ENCODE measurements around the gene LTB4R.

The LTB4R gene

DNA sequence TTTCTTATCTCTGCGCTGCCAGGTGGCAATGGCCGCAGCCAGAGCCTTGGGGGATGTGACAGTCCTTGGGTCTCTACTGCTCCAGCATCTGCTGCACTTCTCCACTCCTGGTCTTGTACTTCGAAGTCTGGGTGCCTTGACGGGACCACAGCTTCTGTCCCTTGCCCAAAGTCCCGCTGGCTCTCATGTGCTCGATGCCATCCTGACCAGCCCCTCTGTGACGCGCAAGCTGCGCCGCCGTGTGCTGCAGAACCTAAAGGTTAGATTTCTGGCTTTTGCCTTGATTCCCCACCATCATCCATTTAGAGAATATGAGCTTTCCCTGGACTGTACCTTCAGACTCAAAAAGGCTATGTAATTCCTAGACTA lies 7.3 kb upstream of the LTB4R start:
- DNase-seq: no peak

- no peak for DNase-seq
These were observed 4.1 kb upstream of the LTB4R start for GRCh38 chr14:24307156-24307574.

- DNase-seq: peak; percentile 45
These were observed 3.5 kb upstream of the LTB4R start, which contains the start of gene CIDEB for GRCh38 chr14:24307575-24308341. Gene CIDEB, minus strand, starts transcription at chr14:24307977. Its CDS starts 119 bp downstream, at chr14:24307858.

- DNase-seq: no peak
These were observed 2.8 kb upstream of the LTB4R start for GRCh38 chr14:24308342-24309124.

DNA sequence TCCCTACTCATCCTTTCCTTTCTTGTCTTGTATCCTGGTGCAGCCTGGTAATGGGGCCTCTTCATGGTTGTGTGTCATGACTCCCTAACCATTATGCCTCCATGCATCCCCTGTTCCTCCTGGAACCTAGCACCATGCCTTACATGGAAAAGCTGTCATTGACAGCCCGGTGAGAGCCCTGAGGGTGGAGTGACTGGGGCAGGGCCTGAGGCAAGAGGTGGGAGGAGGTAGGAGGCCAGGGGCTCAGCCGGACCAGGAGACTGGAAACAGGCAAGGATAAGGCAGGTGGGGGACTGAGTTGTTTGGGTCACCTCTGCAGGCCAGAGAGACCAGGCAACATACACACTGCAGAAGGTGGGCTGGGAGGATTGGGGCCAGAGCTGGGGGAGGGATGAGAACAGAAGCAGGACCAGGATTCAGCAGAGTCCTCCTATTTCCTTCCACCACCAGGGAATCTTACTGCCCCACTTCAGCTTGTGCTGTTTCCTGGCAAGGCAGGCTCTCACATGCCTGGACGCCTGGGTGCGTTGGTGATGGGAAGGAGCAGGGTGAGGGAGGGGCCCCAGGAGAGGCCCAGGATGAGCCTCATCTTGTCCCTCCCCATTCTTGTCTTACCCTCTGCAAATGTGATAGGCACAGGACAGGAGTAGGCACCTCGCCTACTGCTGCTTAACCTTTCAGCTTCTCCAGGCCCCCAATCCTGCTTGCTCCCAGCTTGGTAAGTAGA lies 1.6 kb upstream of the LTB4R start, which contains the start of gene LTB4R2:
TSS of gene LTB4R2 (plus strand) at position 603 of the 727 bp plus-strand sequence. CDS start 525 bp downstream, outside the sequence.
- DNase-seq: no peak

GRCh38 chr14:24310265-24310645 lies 1.0 kb upstream of the LTB4R start:
- DNase-seq: no peak

DNA sequence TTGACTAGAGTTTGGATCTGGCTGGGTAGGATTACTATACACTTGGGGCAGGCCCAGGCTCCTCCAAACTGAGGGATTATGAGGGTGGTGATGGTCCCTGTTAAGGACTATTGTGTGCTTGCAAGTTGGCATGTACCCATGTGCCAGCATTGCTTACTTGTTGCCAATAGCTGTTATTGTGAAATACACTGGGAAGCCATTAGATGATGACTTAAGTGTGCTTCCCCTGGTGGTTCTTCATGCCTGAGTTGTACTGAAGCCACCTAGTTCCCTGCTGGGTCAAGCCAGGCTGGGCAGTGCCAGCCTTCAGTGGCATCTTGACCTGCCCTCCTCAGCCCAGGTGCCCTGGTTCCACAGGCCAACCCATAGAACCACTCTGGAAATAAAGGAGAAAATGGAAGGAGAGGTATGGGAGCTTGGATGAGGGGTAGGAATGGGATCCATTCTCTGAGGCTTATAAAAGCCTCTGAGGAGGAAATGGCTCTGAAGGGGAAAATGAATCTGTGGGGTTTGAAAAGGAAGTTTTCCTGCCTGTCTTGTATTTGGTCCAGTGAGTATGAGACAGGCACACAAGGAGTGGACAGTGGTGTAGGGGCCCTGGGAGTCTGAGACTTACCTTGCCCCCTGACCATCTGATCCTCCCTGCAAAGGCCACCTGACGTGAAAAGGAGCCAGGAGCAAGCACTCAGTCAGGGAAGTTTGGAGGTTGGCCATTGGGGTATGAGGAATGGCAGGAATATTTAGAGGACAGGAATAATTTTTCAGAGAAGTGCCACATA lies 724 bp downstream of the LTB4R start:
- no peak for DNase-seq

DNA sequence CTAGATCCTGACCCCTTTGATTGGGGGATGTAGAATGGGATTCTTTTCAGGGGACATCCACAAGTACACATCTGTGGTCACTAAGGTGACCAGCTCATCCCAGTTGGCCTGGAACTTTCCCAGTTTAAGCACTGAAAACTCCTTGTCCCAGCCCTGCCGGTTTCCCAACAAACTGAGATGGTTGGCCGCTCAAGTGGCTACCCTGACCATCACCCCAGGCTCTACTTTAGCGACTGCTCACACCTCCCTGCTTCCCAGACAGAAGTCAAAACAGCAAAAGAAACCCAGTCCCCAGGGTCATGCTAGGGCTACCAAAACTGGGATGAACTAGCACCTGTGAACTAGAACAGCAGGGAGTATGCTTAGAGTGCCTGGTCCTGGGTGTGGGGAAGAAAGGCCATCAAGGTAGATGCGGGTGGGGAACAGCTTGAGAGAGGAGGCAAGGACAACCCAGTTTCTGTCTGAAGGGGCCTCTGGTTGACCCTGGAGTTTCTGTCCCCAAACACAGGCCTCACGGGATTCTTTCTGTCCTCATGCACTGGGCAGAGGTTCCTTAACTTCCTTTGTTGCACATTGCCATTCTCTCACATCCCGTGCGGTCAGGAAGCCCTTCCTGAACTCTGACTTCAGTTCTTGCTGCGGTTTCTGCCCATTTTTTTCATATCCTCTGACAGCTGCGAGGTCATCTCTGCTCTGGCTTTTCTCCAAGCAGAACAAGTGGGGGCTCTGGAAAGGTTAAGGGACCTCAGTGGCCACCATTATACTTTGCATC lies 1.6 kb downstream of the LTB4R start:
- no peak for DNase-seq

DNA sequence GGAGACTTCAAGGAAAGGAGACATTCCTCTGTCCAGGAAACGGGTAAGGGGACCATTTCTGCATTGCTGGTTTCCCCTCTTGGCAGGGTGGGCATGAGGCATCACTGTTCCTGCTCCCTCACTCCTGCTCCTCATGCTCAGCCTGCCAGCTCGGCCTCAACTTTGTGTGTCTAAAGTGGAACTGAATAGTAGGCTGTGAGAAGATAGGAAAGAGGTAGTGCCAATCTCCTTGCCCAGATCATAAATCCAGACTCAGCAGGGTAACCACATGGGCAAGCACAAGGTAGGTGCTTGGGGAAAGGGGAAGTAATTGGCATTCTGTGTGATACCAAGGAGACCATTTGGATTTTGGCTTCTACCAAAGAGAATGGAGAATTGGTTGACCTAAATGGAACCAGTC lies 2.6 kb downstream of the LTB4R start:
- no peak for DNase-seq

DNA sequence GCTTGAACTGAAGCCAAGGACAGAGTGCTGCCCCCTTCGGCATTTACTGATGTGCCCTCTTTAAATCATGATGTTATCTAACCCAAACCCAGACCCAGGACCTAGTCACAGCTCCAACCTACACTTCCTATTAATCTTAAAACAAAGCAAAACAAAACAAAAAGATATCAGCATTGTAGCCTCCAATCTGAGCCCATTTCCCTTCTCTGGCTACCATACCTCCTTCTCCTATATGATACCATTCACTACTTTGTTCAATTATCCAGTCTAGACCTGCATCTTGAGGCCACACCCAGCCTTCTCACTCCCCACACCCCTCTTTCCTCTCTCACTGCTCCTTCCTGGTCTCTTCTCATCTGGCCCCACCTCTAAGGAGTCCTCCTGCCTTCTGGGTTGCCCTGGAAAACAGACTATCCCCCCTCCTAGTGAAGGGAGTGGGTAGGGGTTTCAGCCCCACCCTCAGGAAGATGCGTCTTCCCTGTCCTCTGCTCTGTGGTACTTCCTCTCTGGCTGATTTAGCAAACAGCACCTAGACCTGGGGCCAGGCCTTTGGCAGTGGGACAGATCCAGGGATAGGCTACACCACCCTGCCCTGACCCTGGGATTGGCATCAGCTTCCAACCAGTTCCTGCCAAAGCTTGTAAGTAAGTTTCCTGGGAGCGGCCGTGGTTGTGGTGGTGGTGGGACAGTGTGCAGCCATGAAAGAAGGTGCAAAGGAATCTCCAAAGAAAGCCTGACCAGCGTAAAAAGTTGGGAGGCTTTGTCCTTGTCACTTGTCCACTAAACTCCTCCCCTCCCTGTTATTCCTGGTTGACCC lies 3.3 kb downstream of the LTB4R start:
- no peak for DNase-seq

- DNase-seq: no peak
These were observed 4.0 kb downstream of the LTB4R start for GRCh38 chr14:24315243-24315806.

DNA sequence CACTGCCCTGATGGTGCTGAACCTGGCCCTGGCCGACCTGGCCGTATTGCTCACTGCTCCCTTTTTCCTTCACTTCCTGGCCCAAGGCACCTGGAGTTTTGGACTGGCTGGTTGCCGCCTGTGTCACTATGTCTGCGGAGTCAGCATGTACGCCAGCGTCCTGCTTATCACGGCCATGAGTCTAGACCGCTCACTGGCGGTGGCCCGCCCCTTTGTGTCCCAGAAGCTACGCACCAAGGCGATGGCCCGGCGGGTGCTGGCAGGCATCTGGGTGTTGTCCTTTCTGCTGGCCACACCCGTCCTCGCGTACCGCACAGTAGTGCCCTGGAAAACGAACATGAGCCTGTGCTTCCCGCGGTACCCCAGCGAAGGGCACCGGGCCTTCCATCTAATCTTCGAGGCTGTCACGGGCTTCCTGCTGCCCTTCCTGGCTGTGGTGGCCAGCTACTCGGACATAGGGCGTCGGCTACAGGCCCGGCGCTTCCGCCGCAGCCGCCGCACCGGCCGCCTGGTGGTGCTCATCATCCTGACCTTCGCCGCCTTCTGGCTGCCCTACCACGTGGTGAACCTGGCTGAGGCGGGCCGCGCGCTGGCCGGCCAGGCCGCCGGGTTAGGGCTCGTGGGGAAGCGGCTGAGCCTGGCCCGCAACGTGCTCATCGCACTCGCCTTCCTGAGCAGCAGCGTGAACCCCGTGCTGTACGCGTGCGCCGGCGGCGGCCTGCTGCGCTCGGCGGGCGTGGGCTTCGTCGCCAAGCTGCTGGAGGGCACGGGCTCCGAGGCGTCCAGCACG lies 4.7 kb downstream of the LTB4R start:
- DNase-seq: no peak

DNA sequence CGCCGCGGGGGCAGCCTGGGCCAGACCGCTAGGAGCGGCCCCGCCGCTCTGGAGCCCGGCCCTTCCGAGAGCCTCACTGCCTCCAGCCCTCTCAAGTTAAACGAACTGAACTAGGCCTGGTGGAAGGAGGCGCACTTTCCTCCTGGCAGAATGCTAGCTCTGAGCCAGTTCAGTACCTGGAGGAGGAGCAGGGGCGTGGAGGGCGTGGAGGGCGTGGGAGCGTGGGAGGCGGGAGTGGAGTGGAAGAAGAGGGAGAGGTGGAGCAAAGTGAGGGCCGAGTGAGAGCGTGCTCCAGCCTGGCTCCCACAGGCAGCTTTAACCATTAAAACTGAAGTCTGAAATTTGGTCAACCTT lies 5.3 kb downstream of the LTB4R start:
- DNase-seq: no peak

DNA sequence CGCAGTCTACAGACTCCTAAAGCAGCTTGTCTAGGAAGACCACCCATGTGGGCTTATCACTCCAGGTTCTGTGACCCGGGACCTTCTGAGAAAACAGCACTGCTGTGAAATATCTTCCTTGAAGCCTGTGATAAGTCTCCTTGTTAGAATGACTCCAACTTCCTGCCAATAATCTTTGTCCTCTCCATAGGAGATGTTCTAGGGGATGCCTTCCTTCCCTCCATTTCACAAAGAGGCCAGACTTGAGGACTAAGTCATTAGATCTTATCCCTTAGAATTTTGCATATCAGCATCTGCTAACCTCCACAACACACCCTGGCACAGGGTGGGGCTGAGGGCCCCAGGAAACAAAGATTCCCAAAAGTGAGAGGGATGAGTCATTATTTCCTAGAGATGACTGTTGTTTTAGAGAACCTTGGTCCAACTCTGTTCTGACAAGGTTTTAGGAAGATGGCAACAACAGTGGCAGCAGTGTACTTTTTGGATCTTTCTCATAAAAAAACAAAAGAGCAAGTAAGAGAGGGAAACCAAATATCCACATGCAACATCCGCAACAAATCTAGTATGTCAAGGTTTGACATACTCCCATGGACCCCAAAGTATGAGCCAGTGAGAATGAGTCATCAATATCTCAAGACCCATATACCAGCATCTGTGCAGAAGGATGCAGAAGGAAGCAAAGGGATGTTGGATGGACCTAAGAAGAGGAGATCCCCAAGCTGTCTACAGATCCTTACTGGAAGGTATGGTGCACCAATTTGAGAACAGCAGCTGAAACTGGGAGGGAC lies 6.0 kb downstream of the LTB4R start:
- no peak for DNase-seq

- DNase-seq: no peak
These were observed 10.1 kb downstream of the LTB4R start for GRCh38 chr14:24321212-24321975.

GRCh38 chr14:24322672-24323071 lies 11.4 kb downstream of the LTB4R start:
- DNase-seq: no peak

DNA sequence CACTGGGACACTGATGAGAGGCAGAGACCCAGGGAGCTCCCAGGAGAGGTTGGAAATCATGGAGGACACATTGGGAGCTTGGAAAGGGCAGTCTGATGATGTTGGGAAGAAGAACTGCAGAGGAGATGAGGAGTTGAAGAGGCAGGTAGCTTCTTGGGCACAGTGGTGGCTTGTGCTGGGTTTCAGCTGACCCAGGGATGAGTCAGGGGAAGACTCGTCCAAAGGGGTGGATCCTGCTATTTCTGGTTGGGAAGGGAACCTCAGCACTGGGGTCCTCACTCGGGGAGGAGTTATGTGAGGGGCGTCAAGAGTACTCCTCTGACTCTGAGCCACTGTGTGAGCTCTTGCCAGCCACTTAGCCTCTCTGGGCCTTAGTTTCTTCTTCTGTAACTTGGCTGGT lies 12.0 kb downstream of the LTB4R start:
- no peak for DNase-seq

DNA sequence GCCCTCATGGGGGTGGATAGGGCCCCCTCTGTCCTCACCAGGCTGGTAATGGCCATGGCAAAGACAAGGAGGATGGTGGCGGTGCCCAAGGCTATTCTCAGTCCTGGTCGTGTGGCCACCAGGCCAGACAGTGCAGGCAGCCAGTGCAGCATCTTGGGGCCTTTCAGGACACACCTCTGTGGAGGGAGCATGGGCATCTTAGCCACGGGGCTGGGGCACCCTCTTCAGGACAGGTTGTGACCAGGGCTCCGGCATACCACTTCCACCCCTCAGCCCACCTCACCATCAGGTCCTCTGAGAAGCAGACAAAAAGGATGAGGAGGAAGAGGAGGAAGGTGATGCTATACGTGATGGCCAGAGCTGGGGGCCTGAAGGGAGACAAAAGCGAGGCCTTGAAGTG lies 12.7 kb downstream of the LTB4R start:
- DNase-seq: no peak

All from effector CD8-positive, alpha-beta T cell (primary cell).